PC-3 (cell line): ENCODE measurements around the gene APOL6.

Source experiments
- EZH2 ChIP-seq: fragments of 300-600 bp; sonication (generic); IDR thresholded peaks from one replicate; pipeline ENCODE4 v1.6.1; 2017; ENCODE audit warnings: antibody characterized with exemption, mild to moderate bottlenecking, low read length; ENCODE audit not compliant: unreplicated experiment
- EZH2phosphoT487 ChIP-seq: fragments of 300-600 bp; sonication (generic); IDR thresholded peaks from 2 replicates; pipeline ENCODE4 v1.6.1; 2018; ENCODE audit warnings: mild to moderate bottlenecking, antibody characterized with exemption, low read length, borderline replicate concordance
- TF ChIP-seq, protein P1 (sequence below): fragments of 300-600 bp; sonication (generic); conservative IDR thresholded peaks from 2 replicates; pipeline ENCODE4 v1.5.1; 2017; ENCODE audit warnings: antibody characterized with exemption, low read depth, mild to moderate bottlenecking, low read length

DNA sequence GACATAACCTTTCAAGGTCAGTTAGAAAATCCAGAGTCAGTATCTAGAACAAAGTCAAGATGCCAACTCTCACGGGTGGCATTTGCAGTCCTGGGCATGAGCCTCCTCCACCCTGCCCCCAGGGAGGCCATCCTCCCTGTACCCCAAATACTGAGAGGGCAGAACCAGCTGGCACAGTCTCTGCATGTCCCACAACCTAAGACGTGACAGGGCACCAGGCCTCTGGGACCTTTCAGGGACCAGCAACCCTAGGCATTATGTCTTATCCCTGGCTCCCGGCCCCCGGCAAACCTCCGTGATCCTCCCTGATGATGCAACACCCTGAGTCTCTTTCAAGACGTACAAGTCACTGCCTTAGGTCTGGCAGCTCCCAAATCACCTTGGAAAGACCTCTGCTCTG lies 33.1 kb upstream of the APOL6 start:
- TF ChIP-seq, protein P1, sequence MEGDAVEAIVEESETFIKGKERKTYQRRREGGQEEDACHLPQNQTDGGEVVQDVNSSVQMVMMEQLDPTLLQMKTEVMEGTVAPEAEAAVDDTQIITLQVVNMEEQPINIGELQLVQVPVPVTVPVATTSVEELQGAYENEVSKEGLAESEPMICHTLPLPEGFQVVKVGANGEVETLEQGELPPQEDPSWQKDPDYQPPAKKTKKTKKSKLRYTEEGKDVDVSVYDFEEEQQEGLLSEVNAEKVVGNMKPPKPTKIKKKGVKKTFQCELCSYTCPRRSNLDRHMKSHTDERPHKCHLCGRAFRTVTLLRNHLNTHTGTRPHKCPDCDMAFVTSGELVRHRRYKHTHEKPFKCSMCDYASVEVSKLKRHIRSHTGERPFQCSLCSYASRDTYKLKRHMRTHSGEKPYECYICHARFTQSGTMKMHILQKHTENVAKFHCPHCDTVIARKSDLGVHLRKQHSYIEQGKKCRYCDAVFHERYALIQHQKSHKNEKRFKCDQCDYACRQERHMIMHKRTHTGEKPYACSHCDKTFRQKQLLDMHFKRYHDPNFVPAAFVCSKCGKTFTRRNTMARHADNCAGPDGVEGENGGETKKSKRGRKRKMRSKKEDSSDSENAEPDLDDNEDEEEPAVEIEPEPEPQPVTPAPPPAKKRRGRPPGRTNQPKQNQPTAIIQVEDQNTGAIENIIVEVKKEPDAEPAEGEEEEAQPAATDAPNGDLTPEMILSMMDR: no peak
- TF ChIP-seq EZH2 (no peak), EZH2phosphoT487 (no peak)
